ENCODE results near the gene CWF19L2.
"Not testable (repeated sequence)": the region's sequence is repeated elsewhere in the genome, so short reads cannot be mapped to it uniquely, and the experiment has no call there.

Gene CWF19L2

GRCh38 chr11:107438148-107438547 is 19.5 kb downstream of the CWF19L2 start:
- no peak for DNase-seq (ENCODE audit: low read depth in 2 of 2)

GRCh38 chr11:107430525-107430924 is 27.1 kb downstream of the CWF19L2 start:
- no peak for DNase-seq (ENCODE audit: low read depth in 2 of 2)

GRCh38 chr11:107427569-107428180 is 29.9 kb downstream of the CWF19L2 start:
- no peak for DNase-seq (ENCODE audit: low read depth in 2 of 2)

- no peak for DNase-seq (ENCODE audit: low read depth in 2 of 2)
Observed at GRCh38 chr11:107413352-107413751, 44.3 kb downstream of the CWF19L2 start.

- DNase-seq (ENCODE audit: low read depth in 2 of 2): no peak
Observed at GRCh38 chr11:107408762-107409211, 48.8 kb downstream of the CWF19L2 start.

GRCh38 chr11:107405260-107405659 is 52.4 kb downstream of the CWF19L2 start:
- no peak for DNase-seq (ENCODE audit: low read depth in 2 of 2)

- DNase-seq (ENCODE audit: low read depth in 2 of 2): not testable (repeated sequence)
Observed at GRCh38 chr11:107401131-107401530, 56.5 kb downstream of the CWF19L2 start.

GRCh38 chr11:107397357-107397756 is 60.3 kb downstream of the CWF19L2 start:
- no peak for DNase-seq (ENCODE audit: low read depth in 2 of 2)

- no peak for DNase-seq (ENCODE audit: low read depth in 2 of 2)
Observed at GRCh38 chr11:107392611-107393010, 65.0 kb downstream of the CWF19L2 start.

GRCh38 chr11:107390701-107391100 is 66.9 kb downstream of the CWF19L2 start:
- not testable (repeated sequence) for DNase-seq (ENCODE audit: low read depth in 2 of 2)

GRCh38 chr11:107387666-107388065 is 70.0 kb downstream of the CWF19L2 start:
- DNase-seq (ENCODE audit: low read depth in 2 of 2): no peak

- no peak for DNase-seq (ENCODE audit: low read depth in 2 of 2)
Observed at GRCh38 chr11:107385361-107385981, 72.2 kb downstream of the CWF19L2 start.

GRCh38 chr11:107384144-107384852 is 73.3 kb downstream of the CWF19L2 start:
- no peak for DNase-seq (ENCODE audit: low read depth in 2 of 2)

GRCh38 chr11:107372439-107372838 is 85.2 kb downstream of the CWF19L2 start:
- no peak for DNase-seq (ENCODE audit: low read depth in 2 of 2)

GRCh38 chr11:107370390-107370789 is 87.2 kb downstream of the CWF19L2 start:
- no peak for DNase-seq (ENCODE audit: low read depth in 2 of 2)

- DNase-seq (ENCODE audit: low read depth in 2 of 2): no peak
Observed at GRCh38 chr11:107359701-107360100, 97.9 kb downstream of the CWF19L2 start.

GRCh38 chr11:107357877-107358276 is 99.7 kb downstream of the CWF19L2 start:
- no peak for DNase-seq (ENCODE audit: low read depth in 2 of 2)

GRCh38 chr11:107354780-107355179 is 102.8 kb downstream of the CWF19L2 start:
- no peak for DNase-seq (ENCODE audit: low read depth in 2 of 2)

GRCh38 chr11:107337917-107338316 is 119.7 kb downstream of the CWF19L2 start:
- no peak for DNase-seq (ENCODE audit: low read depth in 2 of 2)

GRCh38 chr11:107331728-107332127 is 125.9 kb downstream of the CWF19L2 start:
- DNase-seq (ENCODE audit: low read depth in 2 of 2): no peak

- no peak for DNase-seq (ENCODE audit: low read depth in 2 of 2)
Observed at GRCh38 chr11:107329164-107329563, 128.5 kb downstream of the CWF19L2 start.

GRCh38 chr11:107316426-107316825 is 141.2 kb downstream of the CWF19L2 start:
- DNase-seq (ENCODE audit: low read depth in 2 of 2): no peak

- DNase-seq (ENCODE audit: low read depth in 2 of 2): no peak
Observed at GRCh38 chr11:107307991-107308390, 149.6 kb downstream of the CWF19L2 start.
